KOPT-K1 (cell line): ENCODE data around the gene SOX2.
"Not testable (repeated sequence)": the region's sequence is repeated elsewhere in the genome, so short reads cannot be mapped to it uniquely, and the experiment has no call there.

ENCODE experiments used
- H3K27ac ChIP-seq: fragments of 200-600 bp; sonication (generic); 2 replicates; pipeline ENCODE4 v1.5.1; 2016; ENCODE audit warnings: antibody characterized with exemption, mild to moderate bottlenecking, low read depth, low read length; ENCODE audit not compliant: poor library complexity, severe bottlenecking
- H3K36me3 ChIP-seq: fragments of 200-600 bp; sonication (generic); 2 replicates; pipeline ENCODE4 v1.5.1; 2017; ENCODE audit warnings: antibody characterized with exemption, mild to moderate bottlenecking, low read length, moderate library complexity; ENCODE audit not compliant: insufficient read depth
- H3K9me3 ChIP-seq: fragments of 200-600 bp; sonication (generic); 2 replicates; pipeline ENCODE4 v1.5.1; 2017; ENCODE audit warnings: antibody characterized with exemption, low read length, mild to moderate bottlenecking; ENCODE audit not compliant: insufficient read depth, poor library complexity, severe bottlenecking

Gene SOX2

DNA sequence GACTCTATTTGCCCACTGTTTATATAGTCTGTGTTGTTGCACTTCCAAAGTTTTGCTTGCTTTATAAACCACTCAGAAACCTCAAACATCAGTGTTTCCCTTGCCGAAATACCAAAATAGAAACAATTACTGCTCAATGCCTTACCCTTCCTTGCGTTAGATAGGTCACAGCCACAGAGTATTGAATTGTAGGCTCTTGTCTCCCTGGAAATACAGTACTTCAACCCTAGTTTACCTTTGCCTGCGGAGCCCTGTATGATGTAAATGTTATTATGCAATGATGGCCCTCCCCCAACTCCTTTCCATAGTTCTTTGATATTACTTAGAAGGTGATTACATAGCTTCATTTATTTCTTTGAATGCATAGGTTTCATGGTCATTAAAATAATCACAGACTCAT, 44.2 kb downstream of the SOX2 start:
- Histone ChIP-seq H3K36me3 (no peaks in the 10 kb centered on the region), H3K27ac (no peak overlapping the region)

DNA sequence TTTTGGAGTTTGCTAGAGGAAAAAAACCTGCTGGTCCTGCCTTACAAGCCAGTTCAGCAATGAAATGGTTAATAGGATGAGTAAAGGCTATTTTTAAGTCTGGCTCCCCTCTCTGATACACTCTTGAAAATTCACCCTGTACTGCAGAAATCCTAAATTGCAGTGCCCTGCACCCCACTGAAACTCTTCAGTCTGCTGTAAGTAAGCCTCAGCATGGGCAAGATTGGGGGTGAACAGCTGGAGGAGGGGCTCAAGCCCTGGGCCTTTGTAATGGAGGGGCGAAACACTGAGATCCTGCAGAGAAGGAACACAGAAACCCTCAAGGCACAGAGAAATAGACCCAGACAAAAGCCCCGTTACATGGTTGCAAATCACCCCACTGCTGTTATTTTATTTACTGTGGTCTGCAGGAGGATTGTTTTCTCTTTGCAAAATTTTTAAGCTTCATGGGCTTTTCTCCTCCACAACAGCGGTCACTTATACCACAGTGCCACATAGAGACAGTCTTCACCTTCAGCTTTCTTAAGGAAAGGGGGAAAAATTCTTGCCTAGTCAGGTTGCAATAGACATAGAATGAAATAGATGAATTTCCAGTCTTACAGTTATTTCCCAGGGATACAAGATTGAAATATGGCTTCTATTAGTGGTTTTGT, 45.0 kb downstream of the SOX2 start:
- no peaks in the 10 kb centered on the region for H3K36me3 ChIP-seq
- no peaks in the 10 kb centered on the region for H3K9me3 ChIP-seq
- H3K27ac ChIP-seq = no peak overlapping the region

More for the DNA sequence above, 44.2 kb downstream of the SOX2 start:
- H3K9me3 ChIP-seq = no peaks in the 10 kb centered on the region

DNA sequence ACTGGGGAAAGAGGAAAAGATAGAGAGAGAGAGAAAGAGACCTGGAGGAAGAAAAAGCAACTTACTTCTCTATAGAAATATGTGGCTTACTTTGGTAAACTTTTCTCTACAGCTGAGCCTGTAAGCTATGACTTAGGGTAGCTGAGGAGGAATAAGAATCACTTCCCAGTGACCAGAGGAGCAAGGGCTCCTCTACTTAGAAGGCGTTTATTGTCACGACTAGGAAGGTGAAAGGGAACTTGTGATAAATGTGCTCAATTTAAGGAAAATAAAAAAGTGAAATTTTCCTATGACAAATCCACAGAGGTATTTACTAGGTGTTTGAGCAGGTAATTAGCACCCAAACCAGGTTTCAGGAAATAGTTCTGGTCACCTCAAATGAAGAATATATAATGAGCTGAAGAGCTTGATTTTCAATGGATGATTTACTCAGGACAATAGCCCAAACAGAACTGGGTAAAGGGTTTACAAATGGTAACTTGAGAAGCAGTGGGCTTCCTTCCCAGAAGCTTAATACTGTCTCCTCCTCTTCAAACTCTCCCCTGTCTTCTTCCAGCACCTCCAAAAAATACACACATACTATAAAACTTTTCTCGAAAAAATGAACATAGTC, 46.1 kb downstream of the SOX2 start:
- Histone ChIP-seq H3K9me3 (no peaks in the 10 kb centered on the region), H3K27ac (no peak overlapping the region), H3K36me3 (no peaks in the 10 kb centered on the region)

- no peaks in the 10 kb centered on the region for H3K36me3 ChIP-seq
- no peak overlapping the region for H3K27ac ChIP-seq
- no peaks in the 10 kb centered on the region for H3K9me3 ChIP-seq
Measured at GRCh38 chr3:181761906-181762305, 50.2 kb downstream of the SOX2 start.

GRCh38 chr3:181764033-181764432, 52.3 kb downstream of the SOX2 start:
- not testable (repeated sequence) for H3K9me3 ChIP-seq, H3K27ac ChIP-seq, H3K36me3 ChIP-seq
